HepG2 (cell line): Measurements from ENCODE around the gene ITGAX. TPM values are rescaled to one million over a fixed set of nuclear protein-coding genes. Genes with fewer than 3 reads are reported as not detected.

Source experiments
- ATAC-seq: fragments of 200-7000 bp; cut with Tn5 transposase; 3 replicates; pipeline ENCODE4 v1.9.1; 2020; ENCODE audit warnings: mild to moderate bottlenecking, moderate library complexity
- BruUV-seq: library from RNA; stranded (reverse); fragments of 400-500 nt; replicated peaks from 2 replicates; lab custom pipeline; 2021; lab: Mats Ljungman, UMichigan
- CTCF ChIA-PET: fragments of 300-600 bp; formaldehyde crosslinking; extraction: SDS; loops from one replicate; lab custom pipeline; 2021; ENCODE audit warnings: low total read pairs, inconsistent platforms, low intra/inter-chr PET ratio; lab: Yijun Ruan, JAX
- POLR2A ChIA-PET: fragments of 350-600 bp; sonication (Branson Sonifier 250); formaldehyde crosslinking; loops from one replicate; lab custom pipeline; 2020; ENCODE audit warnings: antibody characterized with exemption, inconsistent platforms; lab: Yijun Ruan, JAX
- DNase-seq: peaks from one replicate; pipeline ENCODE4 v3.0.0-alpha.2; 2015; ENCODE audit warnings: low spot score
- FAIRE-seq: peaks from 3 replicates; lab custom pipeline; 2011; peaks lifted over from hg19 to GRCh38; lab: Jason Lieb, UNC
- H2AFZ ChIP-seq: one replicate; pipeline ENCODE4 v1.6.1; 2011; ENCODE audit warnings: low read length, inconsistent platforms
- H3K27ac ChIP-seq: fragments of 300-600 bp; 3 replicates; pipeline ENCODE4 v1.8.0; 2011; ENCODE audit warnings: mixed run types, mild to moderate bottlenecking, mixed read lengths, low read length, inconsistent platforms; ENCODE audit not compliant: insufficient read depth; ENCODE audit errors: extremely low read length
- H3K27me3 ChIP-seq, 2 experiments: fragments of 200-600 bp in 1 of 2; 2 replicates in 1 of 2; 3 replicates in 1 of 2; pipeline versions ENCODE4 v1.6.0 to v1.8.0; 2011; ENCODE audit warnings: low read length in 2 of 2, mild to moderate bottlenecking in 2 of 2, moderate library complexity in 2 of 2, inconsistent platforms in 1 of 2; ENCODE audit not compliant: insufficient read depth in 2 of 2, control insufficient read depth in 1 of 2
- H3K36me3 ChIP-seq, 2 experiments: fragments of 200-600 bp in 1 of 2; replicated peaks in 1 of 2; 2 replicates in 1 of 2; 3 replicates in 1 of 2; pipeline versions ENCODE4 v1.5.1 to v1.8.0; 2011; ENCODE audit warnings: low read length in 2 of 2, inconsistent platforms in 1 of 2; ENCODE audit not compliant: insufficient read depth in 2 of 2, control insufficient read depth in 1 of 2
- H3K4me1 ChIP-seq: 2 replicates; pipeline ENCODE4 v1.5.1; 2012; ENCODE audit warnings: low read length, inconsistent platforms; ENCODE audit not compliant: insufficient read depth
- H3K4me2 ChIP-seq: 2 replicates; pipeline ENCODE4 v1.6.0; 2011; ENCODE audit warnings: low read depth, low read length, inconsistent platforms
- H3K4me3 ChIP-seq, 3 experiments: fragments of 200-600 bp in 1 of 3; sonication (generic), shearing (Covaris generic) in 1 of 3; replicated peaks in 1 of 3; 2 replicates each; pipeline ENCODE4 v1.5.1; 2011 to 2016; ENCODE audit warnings: low read length in 3 of 3, inconsistent platforms in 2 of 3, low read depth in 2 of 3, mild to moderate bottlenecking in 2 of 3, control low read depth in 1 of 3, mixed read lengths in 1 of 3; ENCODE audit not compliant: insufficient read depth in 1 of 3
- H3K79me2 ChIP-seq: one replicate; pipeline ENCODE4 v1.6.1; 2011; ENCODE audit warnings: low read length, inconsistent platforms; ENCODE audit not compliant: insufficient read depth
- H3K9ac ChIP-seq: 2 replicates; pipeline ENCODE4 v1.6.0; 2011; ENCODE audit warnings: mild to moderate bottlenecking, low read depth, low read length, inconsistent platforms; ENCODE audit not compliant: insufficient read depth
- H3K9me3 ChIP-seq: 2 replicates; pipeline ENCODE4 v1.5.1; 2012; ENCODE audit warnings: mild to moderate bottlenecking, low read length
- H4K20me1 ChIP-seq: 2 replicates; pipeline ENCODE4 v1.6.0; 2011; ENCODE audit warnings: inconsistent platforms, mild to moderate bottlenecking, low read length, moderate library complexity; ENCODE audit not compliant: insufficient read depth
- ATF7 ChIP-seq, 2 experiments: fragments of 450-650 bp in 1 of 2; sonication (generic) in 1 of 2; formaldehyde crosslinking in 1 of 2; IDR thresholded peaks; 2 replicates each; pipeline versions ENCODE4 v1.4.0 to v1.6.1; 2016 to 2020; ENCODE audit warnings: antibody characterized with exemption in 1 of 2, mild to moderate bottlenecking in 1 of 2, missing genetic modification reagents in 1 of 2
- EZH2 ChIP-seq: conservative IDR thresholded peaks from 2 replicates; pipeline ENCODE4 v1.6.1; 2012; ENCODE audit warnings: mild to moderate bottlenecking, low read depth, low read length, moderate library complexity
- HOXD1 ChIP-seq: sonication (generic); formaldehyde crosslinking; IDR thresholded peaks from 2 replicates; pipeline ENCODE4 v1.5.0; 2020; ENCODE audit warnings: missing genetic modification reagents
- MED1 ChIP-seq: sonication (generic); formaldehyde crosslinking; IDR thresholded peaks from 2 replicates; pipeline ENCODE4 v1.4.0; 2020; ENCODE audit warnings: missing genetic modification reagents
- RFX1 ChIP-seq: fragments of 450-650 bp; IDR thresholded peaks from 2 replicates; pipeline ENCODE4 v1.6.1; 2017
- RFX3 ChIP-seq: IDR thresholded peaks from 2 replicates; pipeline ENCODE4 v1.6.1; 2016; ENCODE audit warnings: missing biosample characterization, missing genetic modification reagents
- ZNF121 ChIP-seq: sonication (generic); formaldehyde crosslinking; IDR thresholded peaks from 2 replicates; pipeline ENCODE4 v1.5.0; 2020; ENCODE audit warnings: mild to moderate bottlenecking, missing genetic modification reagents
- ZNF333 ChIP-seq: sonication (generic); formaldehyde crosslinking; IDR thresholded peaks from 2 replicates; pipeline ENCODE4 v1.4.0; 2020; ENCODE audit warnings: mild to moderate bottlenecking, missing genetic modification reagents, borderline replicate concordance
- ZNF383 ChIP-seq: sonication (generic); formaldehyde crosslinking; IDR thresholded peaks from 2 replicates; pipeline ENCODE4 v1.4.0; 2020; ENCODE audit warnings: missing genetic modification reagents, mild to moderate bottlenecking, borderline replicate concordance
- ZNF430 ChIP-seq: sonication (generic); formaldehyde crosslinking; IDR thresholded peaks from 2 replicates; pipeline ENCODE4 v1.9.0; 2021; ENCODE audit warnings: mild to moderate bottlenecking, missing genetic modification reagents
- WGBS: methylation state at CpG from one replicate; pipeline ENCODE4 v1.1.6; 2017; ENCODE audit warnings: low lambda C conversion rate; 5-methylcytosine and 5-hydroxymethylcytosine counted together
- in situ Hi-C: cut with HindIII; loops from 2 replicates; pipeline ENCODE4 v1.10.0; 2017; ENCODE audit warnings: low pct_unique_long_range_greater_than_20kb; ENCODE audit not compliant: extremely low pct_ligation_motif_present
- intact Hi-C: fragments of 100-400 bp; cut with micrococcal nuclease; formaldehyde crosslinking; loops from one replicate; pipeline ENCODE4 v1.10.0; 2022; ENCODE audit not compliant: unreplicated experiment
- polyA plus RNA-seq, 8 experiments: library from polyadenylated mRNA; depleted of rRNA in 3 of 8; stranded (reverse) in 7 of 8; unstranded in 1 of 8; fragments of >200 nt; fragmentation: Illumina TruSeq in 4 of 8; extraction: Trizol in 4 of 8; gene quantifications; 2 replicates each; pipeline versions ENCODE4 v1.2.1 to v1.2.3, GENCODE V29; 2011 to 2016; ENCODE audit warnings: low read depth in 4 of 8, missing spikeins in 1 of 8, mixed read lengths in 1 of 8; ENCODE audit not compliant: insufficient read depth in 1 of 8
- total RNA-seq, 5 experiments: library from RNA; depleted of rRNA; stranded (reverse); fragments of >200 nt; fragmentation: Illumina TruSeq; extraction: Trizol; gene quantifications; 2 replicates each; pipeline ENCODE4 v1.2.3, GENCODE V29; 2016; ENCODE audit warnings: low read depth in 1 of 5

ITGAX gene
- total and polyA plus RNA-seq, 2 of the 13 experiments (the other 11 are each of a cell fraction or from before 2014, with no cell fraction given): 0.32 TPM; not detected in 1

GRCh38 chr16:31386157-31386984 is 31.4 kb downstream of the ITGAX start:
- no peak overlapping the region for H3K9ac ChIP-seq
- 6% methylated on average over 5 of the region's 6 CpGs for WGBS
- H4K20me1 ChIP-seq: no peaks in the 10 kb centered on the region
- ChIA-PET POLR2A (no interaction called here), CTCF (no interaction called here)
- TF ChIP-seq ZNF121 (no peak), MED1 (CRISPR knock-in tag) (no peak), RFX1 (peak; percentile 29; the same call in 1 of the 2 replicates), ZNF383 (CRISPR knock-in tag) (no peak), RFX3 (CRISPR knock-in tag) (peak; percentile 49; the same call in 1 of the 2 replicates)
- in situ Hi-C loops (no loop called here), intact Hi-C loops (no loop called here)
- ATAC-seq (peak; percentile 63), DNase-seq (no peak), FAIRE-seq (no peak)
- no peaks in the 10 kb centered on the region for H3K9me3 ChIP-seq
- H3K27me3 ChIP-seq: peaks cover 1 to 6% of the 10 kb centered on the region in 2 experiments; a peak in 2 of 5 replicates
- H2AFZ ChIP-seq: no peak overlapping the region
- no peak overlapping the region for H3K4me3 ChIP-seq
- H3K36me3 ChIP-seq: no peaks in the 10 kb centered on the region
- BruUV-seq: no TSS peak
- H3K4me1 ChIP-seq: peaks cover 9% of the 10 kb centered on the region
- H3K79me2 ChIP-seq: no peaks in the 10 kb centered on the region
- H3K4me2 ChIP-seq: no peak overlapping the region
- H3K27ac ChIP-seq: no peak overlapping the region

- peaks cover 0 to 12% of the 10 kb centered on the region in 2 experiments; a peak in 2 of 5 replicates for H3K27me3 ChIP-seq
- H2AFZ ChIP-seq: no peak overlapping the region
- H3K4me3 ChIP-seq: no peak overlapping the region
- H3K36me3 ChIP-seq: no peaks in the 10 kb centered on the region
- intact Hi-C loops: no loop called here
- WGBS: 0% methylated on average over 2 of the region's 2 CpGs
- H3K79me2 ChIP-seq: no peaks in the 10 kb centered on the region
- no peaks in the 10 kb centered on the region for H3K9me3 ChIP-seq
- CTCF ChIA-PET: no interaction called here
- POLR2A ChIA-PET: no interaction called here
- peaks cover 9% of the 10 kb centered on the region for H3K4me1 ChIP-seq
- H3K27ac ChIP-seq: no peak overlapping the region
- no TSS peak for BruUV-seq
- no peaks in the 10 kb centered on the region for H4K20me1 ChIP-seq
- DNase-seq (no peak), ATAC-seq (no peak), FAIRE-seq (no peak)
- in situ Hi-C loops: no loop called here
- H3K9ac ChIP-seq: no peak overlapping the region
- TF ChIP-seq EZH2: no peak
- no peak for TF ChIP-seq ZNF333
- no peak for TF ChIP-seq ATF7 (IDR thresholded peaks at IDR 0.05)
- TF ChIP-seq ATF7 (CRISPR knock-in tag; IDR thresholded peaks at IDR 0.05): no peak
- no peak for TF ChIP-seq HOXD1 (CRISPR knock-in tag)
- no peak for TF ChIP-seq ZNF430 (CRISPR knock-in tag)
- no peak overlapping the region for H3K4me2 ChIP-seq
Measured at GRCh38 chr16:31388535-31388934, 33.6 kb downstream of the ITGAX start.
